Right lobe of liver (tissue), 4 donors: ENCODE data around the gene REPS1.

Experiments
- CTCF ChIP-seq, 4 donors: fragments of 200-600 bp in 3 of 4; fragments of 450-650 bp in 1 of 4; IDR thresholded peaks; one replicate each; pipeline versions ENCODE4 v1.5.1 to v1.8.0; 2016 to 2022; ENCODE audit warnings: antibody characterized with exemption in 4 of 4, mild to moderate bottlenecking in 2 of 4
- POLR2A ChIP-seq: fragments of 450-650 bp; IDR thresholded peaks from one replicate; pipeline ENCODE4 v1.6.1; 2017; ENCODE audit warnings: antibody characterized with exemption, mild to moderate bottlenecking
- donor health status: DM: no; HTN: no; CAD: no.
- donor health status: DM: no; HTN: no; CAD: no.
- donor health status: DM: no; HTN: yes; CAD: no.

GRCh38 chr6:138909511-138909910, 78.5 kb downstream of the REPS1 start:
- no peak for TF ChIP-seq POLR2A
- no peak for TF ChIP-seq CTCF (IDR thresholded peaks at IDR 0.05)
